GM18861 (cell line): ENCODE measurements around the gene VPS35.
A peak's percentile ranks its signal among the peaks of the same experiment; 100 is the strongest.

Source experiments
- ATAC-seq: cut with Tn5 transposase; IDR thresholded peaks from one replicate; pipeline ENCODE4 v1.9.1; 2021; ENCODE audit not compliant: unreplicated experiment

VPS35 gene

GRCh38 chr16:46620266-46621005 is 68.5 kb downstream of the VPS35 start:
- no peak for ATAC-seq

GRCh38 chr16:46618516-46618915 is 70.5 kb downstream of the VPS35 start:
- ATAC-seq, result no peak

DNA sequence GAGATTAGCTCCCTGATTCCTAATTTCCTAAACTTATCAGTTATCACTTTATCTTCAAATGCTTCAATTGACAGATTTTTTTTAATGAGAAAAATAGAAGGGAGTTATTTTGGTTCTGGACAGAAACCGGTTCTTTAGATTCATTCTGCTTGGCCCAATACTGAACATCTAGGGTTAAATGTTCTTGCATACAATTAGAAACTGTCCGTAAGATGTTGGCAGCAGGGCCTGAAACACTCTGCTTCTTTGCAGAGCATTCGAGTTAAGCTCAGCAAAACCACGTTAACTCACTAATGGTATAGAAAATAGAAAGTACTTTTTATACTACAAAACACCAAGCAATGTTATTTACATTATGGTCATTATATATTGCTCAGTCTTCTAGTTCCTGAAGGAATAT is 75.0 kb downstream of the VPS35 start:
- ATAC-seq, result no peak

GRCh38 chr16:46613352-46613751 is 75.6 kb downstream of the VPS35 start:
- ATAC-seq, result no peak

- ATAC-seq, result peak; percentile 58
Observed at GRCh38 chr16:46612121-46612520, 76.9 kb downstream of the VPS35 start.

GRCh38 chr16:46607529-46607928 is 81.4 kb downstream of the VPS35 start:
- no peak for ATAC-seq

- ATAC-seq, result no peak
Observed at GRCh38 chr16:46606231-46606630, 82.7 kb downstream of the VPS35 start.
